ENCODE data around the gene CHRD. TPM values are rescaled to one million over a fixed set of nuclear protein-coding genes. Genes with fewer than 3 reads are reported as not detected.

Gene CHRD
- 0.07 and 0.13 TPM in 2 replicates for total RNA-seq

DNA sequence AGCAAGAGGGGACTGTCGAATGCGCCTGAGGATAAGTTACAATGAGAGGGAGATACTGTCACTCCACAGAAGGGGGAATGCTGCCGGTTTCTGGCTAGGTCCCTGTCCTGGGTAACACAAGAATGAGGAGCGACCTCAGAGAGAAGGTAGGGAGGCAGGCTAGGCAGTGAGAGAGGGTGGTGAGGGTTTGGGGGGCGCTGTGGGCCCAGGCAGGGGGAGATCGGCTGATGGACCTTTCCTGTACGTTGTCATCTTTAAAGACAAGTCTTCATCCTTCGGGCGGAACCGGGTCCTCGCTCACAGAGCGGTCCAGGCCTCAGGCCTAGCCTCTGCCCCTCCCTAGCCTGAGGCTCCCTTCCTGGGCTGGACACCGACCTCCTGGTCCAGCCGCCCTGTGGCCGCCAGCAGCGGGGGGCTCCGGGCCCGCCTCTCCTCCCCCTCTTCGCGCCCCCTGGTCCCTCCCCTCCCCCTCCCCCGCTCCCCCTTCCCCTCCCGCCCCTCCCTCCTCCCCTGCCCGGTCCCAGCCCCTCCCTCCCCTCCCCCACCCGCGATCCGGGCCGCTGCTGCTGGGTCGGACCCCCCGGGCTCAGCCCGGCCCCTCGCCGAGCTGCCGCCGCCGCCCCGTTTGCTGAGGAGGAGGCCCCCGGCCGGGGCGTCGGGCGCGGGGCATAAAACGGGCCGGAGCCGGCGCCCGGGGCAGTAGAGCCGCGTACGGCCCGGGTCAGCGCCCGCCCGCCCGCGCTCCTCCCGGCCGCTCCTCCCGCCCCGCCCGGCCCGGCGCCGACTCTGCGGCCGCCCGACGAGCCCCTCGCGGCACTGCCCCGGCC is at the start of gene CHRD:
Gene CHRD (plus strand): TSS at position 697 of the 827 bp plus-strand sequence. CDS start 265 bp downstream, outside the sequence.

DNA sequence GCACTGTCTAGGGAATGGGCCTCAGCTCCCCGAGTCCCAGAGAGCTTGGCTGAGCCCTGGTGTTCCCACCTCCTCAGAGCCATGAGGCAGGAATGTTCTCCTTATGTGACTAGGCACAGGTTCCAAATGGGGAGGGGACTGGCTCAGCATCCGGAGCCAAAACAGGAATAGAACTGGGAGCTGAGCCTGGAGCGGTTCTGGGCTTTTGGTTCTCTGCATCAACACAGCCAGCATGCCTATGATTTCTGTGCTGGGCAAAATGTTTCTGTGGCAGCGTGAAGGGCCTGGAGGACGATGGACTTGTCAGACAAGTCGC is 42.5 kb upstream of the CHRD start, which contains the start of gene FAM131A:
Gene FAM131A (plus strand): TSS at position 202 of the 316 bp plus-strand sequence. CDS start 31 bp downstream, at position 233.

DNA sequence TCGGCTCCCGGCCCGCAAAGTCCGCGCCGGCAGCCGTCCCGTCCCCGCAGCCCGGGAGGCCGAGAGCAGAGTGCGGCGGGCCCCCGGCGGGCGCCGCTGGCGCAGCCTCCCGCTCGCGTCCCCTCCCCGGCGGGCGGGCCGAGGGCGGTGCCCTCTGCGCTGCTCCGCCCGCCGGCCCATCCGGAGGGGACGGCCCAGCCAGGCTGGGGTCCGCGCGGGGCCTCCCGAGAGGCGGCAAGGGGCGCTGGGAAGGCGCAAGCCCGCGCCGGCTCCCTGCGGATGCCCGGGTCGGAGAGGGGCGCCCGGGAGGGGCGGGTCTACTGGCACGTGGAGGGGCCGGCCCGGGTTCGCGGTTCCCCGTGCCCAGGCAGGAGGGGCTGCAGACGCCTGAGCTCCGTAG is 18.3 kb upstream of the CHRD start, which contains the start of the genes CLCN2 and POLR2H:
Gene CLCN2 (minus strand): TSS at position 74 of the 400 bp plus-strand sequence. CDS start 126 bp downstream, outside the sequence.
Gene POLR2H (plus strand): TSS at position 179 of the 400 bp plus-strand sequence. CDS start 1,783 bp downstream, outside the sequence.

DNA sequence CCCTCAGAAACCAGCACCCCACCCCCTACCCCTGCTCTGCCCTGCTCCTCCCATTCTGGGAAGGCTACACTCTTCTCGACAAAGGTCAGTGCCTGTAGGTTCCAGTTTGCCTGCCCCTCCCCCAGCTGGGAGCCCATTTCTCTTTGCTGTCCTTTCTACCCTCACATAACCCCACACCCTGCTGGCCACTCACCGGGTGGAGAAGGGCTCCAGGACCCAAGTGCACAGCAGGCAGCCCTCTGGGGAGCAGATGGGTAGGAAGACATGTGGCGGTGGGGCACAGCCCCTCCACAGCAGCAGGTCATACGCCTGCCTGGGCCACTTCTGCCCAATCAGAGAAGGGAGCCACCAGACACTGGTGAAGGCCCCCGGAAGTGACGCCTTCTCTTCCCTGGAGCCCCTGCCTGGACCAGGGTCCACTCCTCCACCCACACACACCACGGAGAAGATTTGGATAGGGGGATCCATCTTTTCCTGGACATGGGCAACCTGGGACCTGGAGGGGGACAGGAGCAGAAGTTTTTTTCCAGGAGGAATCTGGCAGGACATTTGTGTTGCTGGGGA is 1.9 kb upstream of the CHRD start, which contains the start of gene THPO:
Gene THPO (minus strand): TSS at position 326 of the 564 bp plus-strand sequence. CDS start 1,948 bp downstream, outside the sequence.

Other genes starting within 250 kb of the CHRD start
- gene EIF2B5, start 244.7 kb upstream of the CHRD start, total RNA-seq, result 36.4 and 42.8 TPM in 2 replicates
- 24.3 and 27.1 TPM in 2 replicates for gene DVL3, start 224.7 kb upstream of the CHRD start, total RNA-seq
- gene AP2M1, start 205.2 kb upstream of the CHRD start, total RNA-seq, result 345 and 354 TPM in 2 replicates
- 33.7 and 42.4 TPM in 2 replicates for gene ABCF3, start 193.9 kb upstream of the CHRD start, total RNA-seq
- under 0.01 TPM in 1 of 2 replicates, not detected in the other for gene VWA5B2, start 150.5 kb upstream of the CHRD start, total RNA-seq
- 27.8 and 33.3 TPM in 2 replicates for gene ALG3, start 131.1 kb upstream of the CHRD start, total RNA-seq
- gene EEF1AKMT4, start 130.4 kb upstream of the CHRD start, total RNA-seq, result 3.2 and 3.3 TPM in 2 replicates
- not detected in 2 replicates for gene CAMK2N2, start 118.5 kb upstream of the CHRD start, total RNA-seq
- not detected in 2 replicates for gene ECE2, start 104.0 kb upstream of the CHRD start, total RNA-seq
- 535 and 555 TPM in 2 replicates for gene PSMD2, start 80.8 kb upstream of the CHRD start, total RNA-seq
- 394 and 415 TPM in 2 replicates for gene EIF4G1, start 65.4 kb upstream of the CHRD start, total RNA-seq
- 21.8 and 31.1 TPM in 2 replicates for gene FAM131A, start 42.5 kb upstream of the CHRD start, total RNA-seq
- gene CLCN2, start 18.4 kb upstream of the CHRD start, total RNA-seq, result 3.3 and 3.9 TPM in 2 replicates
- gene POLR2H, start 18.3 kb upstream of the CHRD start, total RNA-seq, result 122 and 123 TPM in 2 replicates
- gene THPO, start 1.8 kb upstream of the CHRD start, total RNA-seq, result not detected in 2 replicates
- gene EPHB3, start 181.7 kb downstream of the CHRD start, total RNA-seq, result 0.07 TPM in 1 of 2 replicates, not detected in the other